T47D (cell line): ENCODE measurements around the gene PIK3C2B.

Experiments
- DNase-seq, 2 experiments: peaks; one replicate each; pipeline versions ENCODE4 v3.0.0 to v3.0.0-alpha.2; 2011 to 2012; ENCODE audit warnings: low read depth in 1 of 2, low spot score in 1 of 2
- JUND ChIP-seq: IDR thresholded peaks from 2 replicates; pipeline ENCODE4 v1.6.1; 2012; ENCODE audit warnings: low read depth
- in situ Hi-C: cut with HindIII; loops from 2 replicates; pipeline ENCODE4 v1.10.0; 2016; ENCODE audit warnings: low sequenced_read_pairs, low pct_unique_long_range_greater_than_20kb

The PIK3C2B gene

DNA sequence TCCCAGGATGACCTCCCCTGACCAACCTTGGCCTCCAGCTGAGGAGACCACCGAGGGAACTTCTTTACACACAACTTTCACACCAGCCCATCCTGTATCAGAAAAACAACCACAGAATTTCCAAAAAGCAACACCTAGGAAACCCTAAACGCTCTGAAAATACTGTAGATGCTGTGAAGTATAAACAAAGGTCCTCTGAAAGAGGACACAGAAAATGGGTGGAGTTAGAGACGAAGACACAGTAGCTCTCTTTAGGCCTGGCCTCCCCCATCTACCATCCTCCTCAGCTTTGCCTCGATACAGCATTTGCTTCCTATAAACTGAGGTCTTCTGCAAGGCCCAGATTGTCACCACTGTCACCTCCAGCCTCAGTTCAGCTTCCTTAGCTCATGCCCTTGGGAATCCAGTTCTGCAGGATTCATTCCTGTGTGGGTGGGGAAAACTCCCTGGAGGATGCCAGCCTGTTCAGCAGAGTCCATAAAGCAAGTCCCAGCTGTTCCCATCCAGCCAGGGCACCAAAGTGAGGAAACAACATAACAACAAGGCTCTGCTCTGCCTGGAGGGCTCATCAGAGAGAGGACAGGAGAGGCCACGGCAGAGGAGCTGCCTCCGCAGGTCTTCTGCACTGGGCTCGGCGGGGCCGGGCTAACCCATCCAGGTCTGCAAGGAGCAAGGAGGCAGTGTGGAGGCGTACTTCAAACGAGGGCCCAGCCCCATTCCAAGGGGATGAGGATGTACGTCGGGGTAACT, 15.0 kb downstream of the PIK3C2B start:
- peak; percentile 76 to 95 for DNase-seq
- in situ Hi-C loops: no loop called here
- TF ChIP-seq JUND: no peak

DNA sequence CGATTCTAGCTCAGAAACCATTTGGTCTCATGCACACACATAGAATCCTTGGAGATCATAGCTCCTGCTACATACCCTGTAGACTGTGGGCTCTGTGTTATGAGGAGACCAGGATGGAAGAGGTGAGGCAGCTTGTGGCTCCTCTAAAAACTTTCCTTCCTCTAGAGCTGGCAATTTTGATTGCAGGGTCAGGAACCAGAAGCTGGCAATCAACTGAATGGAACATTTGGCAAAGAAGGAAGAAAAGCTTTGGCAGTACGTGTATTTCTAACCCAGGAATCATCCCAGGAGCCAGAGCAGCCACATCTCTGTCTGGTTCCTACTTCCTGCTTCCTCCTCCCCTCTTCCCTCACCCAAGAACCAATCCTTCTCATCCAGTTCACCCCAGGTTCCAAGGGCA, 15.7 kb downstream of the PIK3C2B start:
- TF ChIP-seq JUND: no peak
- in situ Hi-C loops: no loop called here
- no peak for DNase-seq

DNA sequence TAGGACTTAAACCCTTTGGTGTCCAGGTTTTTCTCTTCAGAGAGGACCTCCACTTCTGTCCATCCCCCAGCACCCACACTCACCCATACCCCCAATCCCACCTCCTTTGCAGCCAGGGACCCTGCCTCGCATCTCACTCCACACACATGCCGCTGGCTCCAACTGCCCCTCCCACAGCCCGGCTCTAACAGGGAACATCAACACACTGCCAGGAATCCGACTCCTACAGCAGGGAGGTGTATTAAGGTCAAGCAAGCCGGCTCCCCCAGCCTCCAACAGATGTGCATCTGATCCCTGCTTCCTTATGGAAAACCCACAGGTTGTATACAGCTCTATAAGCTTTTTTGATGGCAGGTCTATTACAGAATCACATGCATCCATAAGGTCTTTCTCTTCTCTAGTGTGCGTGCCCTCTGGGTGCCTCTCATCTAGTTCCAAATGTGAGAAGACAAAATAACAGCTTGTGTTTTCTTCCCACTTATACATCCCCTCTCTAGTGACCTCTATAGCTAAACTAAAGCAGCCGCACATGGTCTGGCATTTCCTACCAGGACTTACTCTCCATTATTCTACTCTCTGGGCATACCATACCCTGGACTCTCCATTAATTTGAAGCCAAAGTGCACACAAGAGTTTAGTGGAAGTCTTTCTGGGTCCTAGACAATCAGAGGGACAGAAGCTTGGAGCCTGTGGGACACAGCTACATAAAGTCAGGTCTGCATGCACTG, 16.3 kb downstream of the PIK3C2B start:
- no peak for TF ChIP-seq JUND
- DNase-seq: no peak
- in situ Hi-C loops: no loop called here

DNA sequence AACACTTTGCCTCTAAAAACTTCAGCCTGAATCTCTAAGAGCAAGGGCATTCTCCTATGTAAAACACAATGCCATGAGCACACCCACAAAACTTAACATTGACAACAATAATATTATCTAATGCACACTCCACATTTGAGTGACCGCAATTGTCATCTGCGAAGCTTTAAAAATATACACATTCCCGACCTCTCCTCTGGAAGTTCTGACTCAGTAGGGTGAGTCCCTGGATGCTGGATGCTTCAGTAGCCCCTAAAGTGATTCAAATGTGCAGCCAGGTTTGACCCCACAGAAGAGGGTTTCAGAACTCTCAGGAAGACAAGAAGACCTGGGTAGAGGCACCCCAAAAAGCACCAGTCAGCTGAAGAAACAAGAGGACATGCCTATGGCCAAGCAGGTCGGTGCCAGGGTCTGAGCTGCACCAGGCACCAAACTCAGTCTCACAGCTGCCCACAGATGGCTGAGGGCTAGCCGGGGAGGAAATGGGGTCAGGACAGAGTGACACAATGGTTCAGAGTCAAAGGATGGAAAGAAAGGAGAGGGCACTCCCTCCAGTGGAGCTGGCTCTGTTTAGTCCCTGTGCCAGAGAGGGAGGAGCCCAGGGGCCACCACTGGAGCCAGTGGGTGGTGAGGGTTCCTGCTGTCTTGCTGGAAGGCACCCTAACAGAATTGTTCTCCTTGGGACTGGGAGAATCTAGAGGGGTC, 17.4 kb downstream of the PIK3C2B start:
- in situ Hi-C loops: no loop called here
- no peak for TF ChIP-seq JUND
- DNase-seq: peak in 1 of 2 experiments; percentile 26

DNA sequence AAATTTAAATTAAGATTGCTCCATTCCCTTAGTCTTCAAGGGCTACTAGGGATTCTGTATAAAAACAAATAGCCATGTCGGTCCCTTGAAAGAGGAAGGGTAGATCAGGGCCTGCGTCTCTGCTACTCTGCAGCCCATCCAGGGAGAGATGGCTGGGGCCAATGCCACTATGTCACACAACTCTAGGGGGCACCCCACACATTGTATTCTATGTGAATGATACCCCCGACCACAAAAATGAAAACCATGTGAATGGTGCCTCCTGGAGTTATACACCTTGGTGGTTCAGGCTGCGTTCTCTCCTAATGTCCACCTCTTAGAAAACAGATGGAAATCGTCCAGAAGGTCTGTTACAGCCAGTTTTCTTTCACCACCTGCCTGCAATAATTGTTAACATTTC, 18.0 kb downstream of the PIK3C2B start:
- TF ChIP-seq JUND: no peak
- in situ Hi-C loops: no loop called here
- DNase-seq: no peak

DNA sequence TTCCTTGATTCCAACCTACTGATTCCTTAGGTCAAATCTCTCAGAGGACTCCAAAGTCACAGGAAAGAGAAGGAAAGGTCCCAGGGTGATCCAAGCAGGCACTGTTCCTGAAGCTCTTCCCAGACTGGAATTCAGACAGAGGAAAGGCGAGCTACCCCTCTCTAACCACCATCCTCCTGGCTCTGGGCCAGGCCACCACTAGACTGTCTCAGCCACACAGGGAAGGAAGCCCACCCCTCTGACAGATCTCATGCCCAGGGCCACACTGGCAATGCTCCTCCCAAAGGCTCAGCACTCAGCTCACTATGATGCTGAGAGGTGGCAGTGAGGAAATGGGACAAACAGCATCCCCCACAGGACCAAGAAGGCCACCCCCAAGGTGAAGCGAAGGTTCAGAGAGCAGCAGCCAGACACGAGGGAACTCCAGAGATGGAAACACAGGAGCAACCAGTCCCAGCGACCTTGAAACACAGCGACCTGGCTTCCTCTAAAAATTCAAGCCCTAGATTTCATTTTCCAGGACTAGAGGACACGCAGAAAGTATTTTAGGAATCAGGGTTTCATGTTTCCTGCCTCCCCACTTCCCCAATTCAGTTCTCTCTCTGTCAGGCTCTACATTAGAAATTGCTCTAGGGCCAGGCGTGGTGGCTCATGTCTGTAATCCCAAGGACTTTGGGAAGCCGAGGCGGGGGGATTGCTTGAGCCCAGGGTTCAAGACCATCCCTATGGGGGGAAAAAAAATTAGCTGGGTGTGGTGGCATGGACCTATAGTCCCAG, 18.8 kb downstream of the PIK3C2B start:
- in situ Hi-C loops: no loop called here

DNA sequence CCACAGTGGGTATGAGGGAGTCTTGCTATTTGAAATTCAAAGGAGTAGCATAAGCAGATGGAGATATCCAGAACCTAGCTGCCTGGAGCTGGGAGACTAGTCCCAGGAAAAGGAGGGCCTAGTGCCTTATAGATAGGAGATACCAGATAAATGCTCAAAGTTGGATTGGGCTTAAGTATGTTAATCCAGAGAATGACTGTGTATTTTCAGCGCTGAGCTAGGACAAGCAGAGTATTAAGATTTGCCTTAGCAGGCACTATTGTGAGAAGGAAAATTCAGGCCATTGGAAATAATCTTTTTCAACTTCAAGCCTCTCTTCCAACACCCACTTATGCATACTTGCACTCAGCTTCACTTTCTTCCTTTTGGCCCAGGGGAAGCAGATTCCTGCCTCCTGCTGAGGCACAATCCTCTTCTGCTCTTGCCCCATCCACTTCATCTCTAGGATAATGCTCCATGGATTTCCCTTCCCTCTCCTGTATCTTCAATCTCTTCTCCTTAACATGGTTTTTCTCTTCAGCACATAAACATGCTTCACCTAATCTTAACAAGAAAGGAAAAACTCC, 21.1 kb downstream of the PIK3C2B start:
- TF ChIP-seq JUND: no peak
- in situ Hi-C loops: no loop called here
- DNase-seq: no peak

More for the DNA sequence above, 18.8 kb downstream of the PIK3C2B start:
- TF ChIP-seq JUND: no peak
- no peak for DNase-seq

DNA sequence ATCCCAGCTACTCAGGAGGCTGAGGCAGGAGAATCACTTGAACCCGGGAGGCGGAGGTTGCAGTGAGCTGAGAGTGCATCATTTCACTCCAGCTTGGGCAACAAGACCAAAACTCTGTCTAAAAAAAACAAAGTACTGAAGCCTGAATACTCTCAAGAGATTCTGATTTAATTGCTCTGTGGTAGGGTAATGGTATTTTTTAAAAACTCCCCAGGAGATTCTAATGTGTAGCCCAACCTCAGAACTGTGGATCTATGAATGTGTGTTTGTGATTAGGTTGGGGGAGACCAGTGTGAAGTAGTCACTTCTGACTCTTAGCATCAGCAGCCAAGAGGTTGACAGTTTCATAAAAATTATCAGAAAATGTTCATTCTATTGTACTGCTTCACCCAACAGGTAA, 21.9 kb downstream of the PIK3C2B start:
- in situ Hi-C loops: no loop called here
- no peak for DNase-seq
- no peak for TF ChIP-seq JUND

DNA sequence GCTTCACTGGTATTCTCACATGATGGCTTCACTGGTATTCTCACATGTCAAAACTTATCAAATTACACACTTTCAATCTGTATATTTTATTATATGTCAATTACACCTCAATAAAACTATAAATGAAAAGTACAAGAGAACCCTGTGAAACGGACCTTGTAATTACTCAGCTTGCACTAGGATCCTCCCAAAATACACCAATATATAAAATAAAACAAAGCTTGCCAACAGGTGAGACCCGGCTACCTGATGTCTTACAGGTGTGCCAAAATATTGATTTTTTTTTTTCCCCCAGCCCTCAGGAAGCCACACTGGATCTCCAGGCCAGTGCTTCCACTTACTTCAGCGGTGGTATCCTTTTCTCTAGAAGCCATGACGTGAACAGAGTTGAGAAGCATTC, 22.9 kb downstream of the PIK3C2B start:
- in situ Hi-C loops: no loop called here
- no peak for DNase-seq

DNA sequence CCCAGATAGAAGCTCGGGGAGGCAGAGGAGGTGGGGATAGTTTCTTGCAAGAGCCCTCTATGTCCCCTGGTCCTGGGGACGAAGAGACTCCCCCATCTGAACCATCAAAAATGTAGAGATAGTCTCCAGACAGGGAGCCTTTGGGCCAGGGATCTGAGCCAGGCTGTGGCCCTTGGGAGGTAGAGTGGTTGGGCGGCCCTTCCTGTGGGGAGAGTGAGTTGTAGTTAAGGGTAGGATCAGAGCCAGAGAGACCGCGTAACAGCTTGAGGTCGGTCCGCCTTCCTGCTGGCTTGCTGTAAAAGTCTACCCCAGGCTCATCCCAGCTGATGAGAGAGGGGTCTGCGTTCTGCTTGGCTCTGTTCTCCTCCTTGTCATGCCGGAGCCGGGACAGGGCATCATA, 25.3 kb downstream of the PIK3C2B start:
- in situ Hi-C loops: no loop called here
- DNase-seq: no peak
- TF ChIP-seq JUND: no peak

More for the DNA sequence above, 22.9 kb downstream of the PIK3C2B start:
- TF ChIP-seq JUND: no peak

DNA sequence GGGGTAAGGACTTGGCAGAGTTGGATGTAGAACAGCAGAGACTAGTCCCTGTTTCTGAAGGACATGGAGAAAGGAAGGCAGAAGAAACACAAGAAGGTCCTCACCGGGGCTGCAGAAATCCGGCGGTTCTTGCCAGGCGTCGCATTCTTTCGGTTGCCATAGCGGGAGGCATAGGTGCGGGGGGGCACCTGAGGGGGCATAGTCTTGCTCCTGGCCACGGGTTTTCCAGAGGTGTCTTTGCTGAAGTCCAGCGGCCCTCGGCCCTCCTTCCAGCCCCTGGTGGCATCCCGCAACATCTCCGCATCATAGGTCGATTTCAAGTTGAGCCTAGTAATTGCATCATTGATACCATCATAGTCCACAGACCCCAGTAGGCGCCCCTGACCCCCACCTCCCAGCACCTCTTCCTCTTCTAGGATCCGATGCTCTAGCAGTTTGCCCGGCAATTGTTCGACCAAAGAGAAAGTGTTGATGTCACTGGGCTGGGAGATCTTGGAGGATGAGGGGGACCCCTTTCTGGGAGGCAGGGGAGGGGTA, 25.8 kb downstream of the PIK3C2B start:
- no peak for DNase-seq
- no peak for TF ChIP-seq JUND
- in situ Hi-C loops: no loop called here

DNA sequence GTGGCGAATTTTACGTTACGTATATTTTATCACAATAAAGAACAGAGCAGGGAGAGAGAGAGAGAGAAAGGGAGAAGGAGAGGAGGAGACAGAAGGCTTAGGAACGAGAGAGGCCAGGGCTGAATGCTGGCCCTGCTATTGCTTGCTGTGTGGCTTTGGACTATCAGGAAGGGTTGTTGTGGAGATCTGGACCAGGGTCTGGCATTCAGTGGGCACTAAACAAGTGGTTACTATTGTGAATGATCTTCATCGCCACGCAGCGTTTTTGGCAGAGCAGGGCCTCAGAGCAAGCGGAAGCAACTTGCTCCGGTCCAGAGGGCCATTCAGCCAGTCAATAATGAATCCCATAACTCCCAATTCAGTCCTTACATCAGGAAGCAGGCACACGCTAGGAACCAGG, 26.4 kb downstream of the PIK3C2B start:
- in situ Hi-C loops: no loop called here
- DNase-seq: no peak
- TF ChIP-seq JUND: no peak
